Ovary (tissue), 3 donors: ENCODE data around the gene TCF25.
A peak's percentile ranks its signal among the peaks of the same experiment; 100 is the strongest.

Experiments used
- CTCF ChIP-seq, 3 donors: fragments of 450-650 bp in 2 of 3; fragments of 200-600 bp in 1 of 3; IDR thresholded peaks; one replicate each; pipeline versions ENCODE4 v1.5.1 to v1.8.0; 2016 to 2022; ENCODE audit warnings: antibody characterized with exemption in 3 of 3, mild to moderate bottlenecking in 1 of 3
- EP300 ChIP-seq: sonication (generic); formaldehyde crosslinking; IDR thresholded peaks from one replicate; pipeline ENCODE4 v1.6.1; 2017; ENCODE audit warnings: antibody characterized with exemption
- POLR2A ChIP-seq: fragments of 450-650 bp; IDR thresholded peaks from one replicate; pipeline ENCODE4 v1.6.1; 2017; ENCODE audit warnings: antibody characterized with exemption, mild to moderate bottlenecking, moderate library complexity
- donor health status: DM: no; HTN: no; CAD: no.

- TF ChIP-seq EP300 (no peak), CTCF (IDR thresholded peaks at IDR 0.05) (peak in 2 of 3 donors; percentile 17 to 42), POLR2A (no peak)
Measured at GRCh38 chr16:89918453-89919347, 45.3 kb downstream of the TCF25 start, which contains the start of gene MC1R.
